Panc1 (cell line): ENCODE data around the gene SLC35A4. TPM values are rescaled to one million over a fixed set of nuclear protein-coding genes. Genes with fewer than 3 reads are reported as not detected.
A peak's percentile ranks its signal among the peaks of the same experiment; 100 is the strongest.

Experiments used
- ATAC-seq: fragments of 200-7000 bp; cut with Tn5 transposase; 2 replicates; pipeline ENCODE4 v1.9.1; 2020; ENCODE audit warnings: mild to moderate bottlenecking, moderate library complexity
- BruUV-seq: library from RNA; stranded (reverse); fragments of 400-500 nt; replicated peaks from 2 replicates; lab custom pipeline; 2021; lab: Mats Ljungman, UMichigan
- CTCF ChIA-PET: fragments of 300-600 bp; sonication (Branson Sonifier 250); formaldehyde crosslinking; loops from one replicate; lab custom pipeline; 2022; ENCODE audit warnings: antibody characterized with exemption; lab: Charles Lee
- POLR2A ChIA-PET: fragments of 300-600 bp; sonication (Branson Sonifier 250); formaldehyde crosslinking; loops from one replicate; lab custom pipeline; 2022; ENCODE audit warnings: antibody characterized with exemption; lab: Charles Lee
- DNase-seq: peaks from one replicate; pipeline ENCODE4 v3.0.0-alpha.2; 2010; ENCODE audit warnings: low read depth, low spot score
- H3K27ac ChIP-seq: 2 replicates; pipeline ENCODE4 v1.5.1; 2011; ENCODE audit warnings: mild to moderate bottlenecking, low read length, inconsistent platforms
- H3K27me3 ChIP-seq: fragments of 200-500 bp; sonication (Bioruptor generic); 2 replicates; pipeline ENCODE4 v1.6.0; 2014; ENCODE audit warnings: low read length, inconsistent platforms; ENCODE audit not compliant: control insufficient read depth, insufficient read depth
- H3K36me3 ChIP-seq: fragments of 200-500 bp; sonication (Bioruptor generic); 2 replicates; pipeline ENCODE4 v1.5.1; 2014; ENCODE audit warnings: inconsistent platforms, mild to moderate bottlenecking, low read length, moderate library complexity; ENCODE audit not compliant: control insufficient read depth, insufficient read depth
- H3K4me1 ChIP-seq: 2 replicates; pipeline ENCODE4 v1.5.1; 2011; ENCODE audit warnings: inconsistent platforms, mild to moderate bottlenecking, low read length, moderate library complexity; ENCODE audit not compliant: control insufficient read depth, insufficient read depth
- H3K4me3 ChIP-seq, 2 experiments: 2 replicates each; pipeline ENCODE4 v1.5.1; 2011 to 2012; ENCODE audit warnings: low read depth in 2 of 2, low read length in 2 of 2, mild to moderate bottlenecking in 2 of 2, inconsistent platforms in 1 of 2, moderate library complexity in 1 of 2
- H3K9me3 ChIP-seq: fragments of 200-500 bp; sonication (Bioruptor generic); 2 replicates; pipeline ENCODE4 v1.5.1; 2014; ENCODE audit warnings: low read depth, mild to moderate bottlenecking, inconsistent platforms, low read length, moderate library complexity; ENCODE audit not compliant: control insufficient read depth, insufficient read depth
- CTCF ChIP-seq: fragments of 450-650 bp; IDR thresholded peaks from 2 replicates; pipeline ENCODE4 v1.5.1; 2017; ENCODE audit warnings: mild to moderate bottlenecking
- POLR2AphosphoS5 ChIP-seq: IDR thresholded peaks from 2 replicates; pipeline ENCODE4 v1.6.1; 2012; ENCODE audit warnings: mild to moderate bottlenecking, low read depth, low read length, moderate library complexity
- REST ChIP-seq, 2 experiments: IDR thresholded peaks; 2 replicates each; pipeline ENCODE4 v1.6.1; 2011 to 2012; ENCODE audit warnings: low read depth in 2 of 2, control low read depth in 1 of 2, low read length in 1 of 2, mild to moderate bottlenecking in 1 of 2, moderate library complexity in 1 of 2; ENCODE audit not compliant: insufficient read depth in 1 of 2
- SIN3A ChIP-seq: IDR thresholded peaks from 2 replicates; pipeline ENCODE4 v1.6.1; 2012; ENCODE audit warnings: low read depth, mild to moderate bottlenecking, low read length, moderate library complexity, borderline replicate concordance; ENCODE audit not compliant: insufficient read depth
- TCF7L2 ChIP-seq: IDR thresholded peaks from 2 replicates; pipeline ENCODE4 v1.6.1; 2011; ENCODE audit warnings: mild to moderate bottlenecking, low read depth, low read length, inconsistent platforms
- in situ Hi-C: cut with HindIII; loops from 2 replicates; pipeline ENCODE4 v1.10.0; 2016; ENCODE audit warnings: low sequenced_read_pairs, low pct_unique_long_range_greater_than_20kb
- intact Hi-C: fragments of 100-400 bp; cut with micrococcal nuclease; formaldehyde crosslinking; loops from one replicate; pipeline ENCODE4 v1.10.0; 2022; ENCODE audit not compliant: unreplicated experiment
- total RNA-seq: library from RNA; stranded (reverse); gene quantifications from one replicate; pipeline ENCODE4 v1.2.1, GENCODE V29; 2021; ENCODE audit not compliant: unreplicated experiment

SLC35A4 gene
- total RNA-seq, 1 experiment from 2014 or later: 96.7 TPM

GRCh38 chr5:140557965-140558364 is 6.7 kb upstream of the SLC35A4 start:
- peak overlapping the region; percentile 95 for H3K27ac ChIP-seq
- H3K4me3 ChIP-seq: peak overlapping the region in 1 of 2 experiments; percentile 85; a peak in 2 of 4 replicates
- in situ Hi-C loops: no loop called here
- DNase-seq: no peak
- ChIA-PET CTCF (no interaction called here), POLR2A (no interaction called here)
- H3K4me1 ChIP-seq: peaks cover 23% of the 10 kb centered on the region
- no peaks in the 10 kb centered on the region; the same call in 1 of the 2 replicates for H3K36me3 ChIP-seq
- BruUV-seq: no TSS peak
- H3K27me3 ChIP-seq: no peaks in the 10 kb centered on the region
- intact Hi-C loops: no loop called here
- no peaks in the 10 kb centered on the region for H3K9me3 ChIP-seq
- no peak for ATAC-seq
- TF ChIP-seq TCF7L2 (no peak), POLR2AphosphoS5 (no peak), REST (IDR thresholded peaks at IDR 0.05; ENCODE audit: insufficient read depth in 1 of 2, low read depth in 2 of 2, low read length in 1 of 2) (no peak), SIN3A (no peak), CTCF (no peak)

- in situ Hi-C loops: no loop called here
- no TSS peak for BruUV-seq
- CTCF ChIA-PET: interaction anchor here (0.5 kb wide), 1 partner anchor 294 kb away, joined by 10 read pairs; no protein-coding TSS in a partner anchor
Measured at GRCh38 chr5:140558542-140558941, 6.1 kb upstream of the SLC35A4 start.

More at GRCh38 chr5:140558542-140558941, 6.1 kb upstream of the SLC35A4 start:
- no peak for DNase-seq
- Histone ChIP-seq H3K9me3 (no peaks in the 10 kb centered on the region), H3K36me3 (no peaks in the 10 kb centered on the region; the same call in 1 of the 2 replicates), H3K27ac (no peak overlapping the region), H3K27me3 (no peaks in the 10 kb centered on the region), H3K4me1 (peaks cover 27% of the 10 kb centered on the region), H3K4me3 (no peak overlapping the region)
- POLR2A ChIA-PET: no interaction called here
- intact Hi-C loops: no loop called here
- ATAC-seq: no peak
- TF ChIP-seq TCF7L2 (no peak), POLR2AphosphoS5 (no peak), REST (IDR thresholded peaks at IDR 0.05; ENCODE audit: insufficient read depth in 1 of 2, low read depth in 2 of 2, low read length in 1 of 2) (no peak), SIN3A (no peak), CTCF (no peak)
